ENCODE results near the gene TMTC2.

DNA sequence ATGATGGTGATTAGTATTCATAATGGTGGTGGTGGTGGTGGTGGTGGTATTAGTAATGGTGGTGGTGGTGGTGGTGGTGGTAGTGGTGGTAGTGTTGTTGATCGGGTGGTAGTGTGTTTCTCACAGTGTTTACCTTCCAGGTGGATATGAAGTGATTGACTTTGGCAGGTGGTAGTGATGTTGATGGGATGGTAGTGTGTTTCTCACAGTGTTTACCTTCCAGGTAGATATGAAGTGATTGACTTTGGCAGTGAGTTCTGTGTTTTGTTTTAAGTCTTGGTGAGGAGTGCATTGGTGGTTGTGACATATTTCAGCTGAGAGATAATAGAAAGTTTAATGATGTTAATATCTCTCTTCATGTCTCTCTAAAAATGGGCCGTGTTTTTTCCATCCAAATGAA is 189.4 kb downstream of the TMTC2 start:
- TF ChIP-seq POLR2AphosphoS5 (IDR thresholded peaks at IDR 0.05; ENCODE audit: borderline replicate concordance, low read depth, low read length) (no peak), EZH2 (IDR thresholded peaks at IDR 0.05) (no peak)

All from SK-N-MC (cell line).